ENCODE results near the gene NCKAP5L.
A peak's percentile ranks its signal among the peaks of the same experiment; 100 is the strongest.

The NCKAP5L gene

GRCh38 chr12:49795654-49796105, 32.5 kb downstream of the NCKAP5L start:
- no peak for DNase-seq
- peaks cover 93 to 95% of the 10 kb centered on the region in 2 experiments for H3K36me3 ChIP-seq (ENCODE audit: control insufficient read depth in 1 of 2, insufficient read depth in 2 of 2, low read depth in 1 of 2, low read length in 2 of 2)
- no peak overlapping the region for H2BK15ac ChIP-seq (ENCODE audit: low read depth, poor library complexity, severe bottlenecking)
- H2AK5ac ChIP-seq (ENCODE audit: low read length, severe bottlenecking): no peak overlapping the region
- no peak overlapping the region for H2BK5ac ChIP-seq (ENCODE audit: low read depth, low read length, poor library complexity, severe bottlenecking)
- H3K27ac ChIP-seq (ENCODE audit: low read length, poor library complexity, severe bottlenecking): no peak overlapping the region
- H3K27me3 ChIP-seq (ENCODE audit: control insufficient read depth in 1 of 2, insufficient read depth in 1 of 2, low read length in 2 of 2): no peaks in the 10 kb centered on the region
- no peak overlapping the region for H2AFZ ChIP-seq (ENCODE audit: low read depth, low read length)
- no peak overlapping the region for H3K14ac ChIP-seq (ENCODE audit: low read length in 2 of 2)
- no peak overlapping the region for H3K23ac ChIP-seq (ENCODE audit: low read length in 2 of 2)
- H4K91ac ChIP-seq (ENCODE audit: low read length): no peak overlapping the region
- H3K4me2 ChIP-seq (ENCODE audit: low read length, poor library complexity, severe bottlenecking): no peak overlapping the region
- H3K9ac ChIP-seq (ENCODE audit: low read length): no peak overlapping the region
- H3K4ac ChIP-seq (ENCODE audit: low read depth in 1 of 2, low read length in 2 of 2): no peak overlapping the region
- H3K4me1 ChIP-seq (ENCODE audit: control insufficient read depth, insufficient read depth, low read depth, low read length): peaks cover 1% of the 10 kb centered on the region
- no peak overlapping the region for H4K8ac ChIP-seq (ENCODE audit: low read length)
- H3K9me3 ChIP-seq (ENCODE audit: control insufficient read depth, low read length): no peaks in the 10 kb centered on the region
- no peak overlapping the region for H2BK120ac ChIP-seq (ENCODE audit: low read depth, low read length)
- H3K18ac ChIP-seq (ENCODE audit: low read depth in 1 of 2, low read length in 2 of 2): no peak overlapping the region
- no peak overlapping the region for H3K4me3 ChIP-seq (ENCODE audit: insufficient read depth in 1 of 2, low read depth in 1 of 2, low read length in 2 of 2)
- peaks cover 37% of the 10 kb centered on the region for H3K79me1 ChIP-seq (replicated peaks; ENCODE audit: low read length, poor library complexity, severe bottlenecking)
- no peak overlapping the region for H2BK12ac ChIP-seq (ENCODE audit: low read length in 2 of 2)
- 97% methylated on average over 12 of the region's 12 CpGs for WGBS

GRCh38 chr12:49794811-49795653, 33.2 kb downstream of the NCKAP5L start:
- no peaks in the 10 kb centered on the region for H3K27me3 ChIP-seq (ENCODE audit: control insufficient read depth in 1 of 2, insufficient read depth in 1 of 2, low read length in 2 of 2)
- H2BK120ac ChIP-seq (ENCODE audit: low read depth, low read length): no peak overlapping the region
- no peak overlapping the region for H3K4me3 ChIP-seq (ENCODE audit: insufficient read depth in 1 of 2, low read depth in 1 of 2, low read length in 2 of 2)
- H3K9ac ChIP-seq (ENCODE audit: low read length): no peak overlapping the region
- DNase-seq: no peak
- no peak overlapping the region for H2AK5ac ChIP-seq (ENCODE audit: low read length, severe bottlenecking)
- H2BK5ac ChIP-seq (ENCODE audit: low read depth, low read length, poor library complexity, severe bottlenecking): no peak overlapping the region
- WGBS: 96% methylated on average over 32 of the region's 32 CpGs
- no peak overlapping the region for H4K91ac ChIP-seq (ENCODE audit: low read length)
- H3K36me3 ChIP-seq (ENCODE audit: control insufficient read depth in 1 of 2, insufficient read depth in 2 of 2, low read depth in 1 of 2, low read length in 2 of 2): peaks cover 93 to 94% of the 10 kb centered on the region in 2 experiments
- H4K8ac ChIP-seq (ENCODE audit: low read length): peak overlapping the region; percentile 29
- H3K23ac ChIP-seq (ENCODE audit: low read length in 2 of 2): no peak overlapping the region
- H3K79me1 ChIP-seq (replicated peaks; ENCODE audit: low read length, poor library complexity, severe bottlenecking): peaks cover 34% of the 10 kb centered on the region
- H3K9me3 ChIP-seq (ENCODE audit: control insufficient read depth, low read length): no peaks in the 10 kb centered on the region
- H2BK12ac ChIP-seq (ENCODE audit: low read length in 2 of 2): no peak overlapping the region
- H3K27ac ChIP-seq (ENCODE audit: low read length, poor library complexity, severe bottlenecking): no peak overlapping the region
- H2AFZ ChIP-seq (ENCODE audit: low read depth, low read length): no peak overlapping the region
- H3K4ac ChIP-seq (ENCODE audit: low read depth in 1 of 2, low read length in 2 of 2): no peak overlapping the region
- peaks cover 1% of the 10 kb centered on the region for H3K4me1 ChIP-seq (ENCODE audit: control insufficient read depth, insufficient read depth, low read depth, low read length)
- peak overlapping the region; percentile 3 for H2BK15ac ChIP-seq (ENCODE audit: low read depth, poor library complexity, severe bottlenecking)
- no peak overlapping the region for H3K18ac ChIP-seq (ENCODE audit: low read depth in 1 of 2, low read length in 2 of 2)
- no peak overlapping the region for H3K4me2 ChIP-seq (ENCODE audit: low read length, poor library complexity, severe bottlenecking)
- H3K14ac ChIP-seq (ENCODE audit: low read length in 2 of 2): no peak overlapping the region

- Histone ChIP-seq H3K4me2 (ENCODE audit: low read length, poor library complexity, severe bottlenecking) (no peak overlapping the region), H3K4me1 (ENCODE audit: control insufficient read depth, insufficient read depth, low read depth, low read length) (peaks cover 1% of the 10 kb centered on the region), H2BK5ac (ENCODE audit: low read depth, low read length, poor library complexity, severe bottlenecking) (no peak overlapping the region), H3K18ac (ENCODE audit: low read depth in 1 of 2, low read length in 2 of 2) (no peak overlapping the region), H3K9ac (ENCODE audit: low read length) (no peak overlapping the region), H4K8ac (ENCODE audit: low read length) (no peak overlapping the region), H3K23ac (ENCODE audit: low read length in 2 of 2) (no peak overlapping the region), H3K4ac (ENCODE audit: low read depth in 1 of 2, low read length in 2 of 2) (no peak overlapping the region), H3K27ac (ENCODE audit: low read length, poor library complexity, severe bottlenecking) (no peak overlapping the region), H3K79me1 (replicated peaks; ENCODE audit: low read length, poor library complexity, severe bottlenecking) (peaks cover 30% of the 10 kb centered on the region), H3K14ac (ENCODE audit: low read length in 2 of 2) (no peak overlapping the region), H2AFZ (ENCODE audit: low read depth, low read length) (no peak overlapping the region), H3K36me3 (ENCODE audit: control insufficient read depth in 1 of 2, insufficient read depth in 2 of 2, low read depth in 1 of 2, low read length in 2 of 2) (peaks cover 88 to 94% of the 10 kb centered on the region in 2 experiments), H4K91ac (ENCODE audit: low read length) (no peak overlapping the region), H2AK5ac (ENCODE audit: low read length, severe bottlenecking) (no peak overlapping the region), H2BK120ac (ENCODE audit: low read depth, low read length) (no peak overlapping the region), H2BK12ac (ENCODE audit: low read length in 2 of 2) (peak overlapping the region in 1 of 2 experiments; percentile 43), H3K9me3 (ENCODE audit: control insufficient read depth, low read length) (no peaks in the 10 kb centered on the region), H2BK15ac (ENCODE audit: low read depth, poor library complexity, severe bottlenecking) (no peak overlapping the region), H3K27me3 (ENCODE audit: control insufficient read depth in 1 of 2, insufficient read depth in 1 of 2, low read length in 2 of 2) (no peaks in the 10 kb centered on the region), H3K4me3 (ENCODE audit: insufficient read depth in 1 of 2, low read depth in 1 of 2, low read length in 2 of 2) (no peak overlapping the region)
- DNase-seq: no peak
- WGBS: 98% methylated on average over 5 of the region's 5 CpGs
Measured at GRCh38 chr12:49794021-49794420, 34.2 kb downstream of the NCKAP5L start.

GRCh38 chr12:49793620-49794019, 34.6 kb downstream of the NCKAP5L start:
- H3K4me1 ChIP-seq (ENCODE audit: control insufficient read depth, insufficient read depth, low read depth, low read length): peaks cover 1% of the 10 kb centered on the region
- H3K4me2 ChIP-seq (ENCODE audit: low read length, poor library complexity, severe bottlenecking): no peak overlapping the region
- H3K27ac ChIP-seq (ENCODE audit: low read length, poor library complexity, severe bottlenecking): no peak overlapping the region
- H2BK5ac ChIP-seq (ENCODE audit: low read depth, low read length, poor library complexity, severe bottlenecking): no peak overlapping the region
- H4K91ac ChIP-seq (ENCODE audit: low read length): no peak overlapping the region
- H4K8ac ChIP-seq (ENCODE audit: low read length): no peak overlapping the region
- H2AK5ac ChIP-seq (ENCODE audit: low read length, severe bottlenecking): no peak overlapping the region
- H3K27me3 ChIP-seq (ENCODE audit: control insufficient read depth in 1 of 2, insufficient read depth in 1 of 2, low read length in 2 of 2): no peaks in the 10 kb centered on the region
- H3K9ac ChIP-seq (ENCODE audit: low read length): no peak overlapping the region
- no peak overlapping the region for H2BK120ac ChIP-seq (ENCODE audit: low read depth, low read length)
- no peaks in the 10 kb centered on the region for H3K9me3 ChIP-seq (ENCODE audit: control insufficient read depth, low read length)
- peak overlapping the region in 1 of 2 experiments; percentile 43 for H2BK12ac ChIP-seq (ENCODE audit: low read length in 2 of 2)
- no peak for DNase-seq
- no peak overlapping the region for H2AFZ ChIP-seq (ENCODE audit: low read depth, low read length)
- no peak overlapping the region for H3K18ac ChIP-seq (ENCODE audit: low read depth in 1 of 2, low read length in 2 of 2)
- 100% methylated on average over 9 of the region's 9 CpGs for WGBS
- H3K79me1 ChIP-seq (replicated peaks; ENCODE audit: low read length, poor library complexity, severe bottlenecking): peaks cover 29% of the 10 kb centered on the region
- H3K23ac ChIP-seq (ENCODE audit: low read length in 2 of 2): no peak overlapping the region
- peaks cover 85 to 90% of the 10 kb centered on the region in 2 experiments for H3K36me3 ChIP-seq (ENCODE audit: control insufficient read depth in 1 of 2, insufficient read depth in 2 of 2, low read depth in 1 of 2, low read length in 2 of 2)
- no peak overlapping the region for H3K4me3 ChIP-seq (ENCODE audit: insufficient read depth in 1 of 2, low read depth in 1 of 2, low read length in 2 of 2)
- H2BK15ac ChIP-seq (ENCODE audit: low read depth, poor library complexity, severe bottlenecking): no peak overlapping the region
- H3K14ac ChIP-seq (ENCODE audit: low read length in 2 of 2): no peak overlapping the region
- H3K4ac ChIP-seq (ENCODE audit: low read depth in 1 of 2, low read length in 2 of 2): no peak overlapping the region

All from mesenchymal stem cell (in vitro differentiated cells and primary cell).